Cardiac muscle cell (in vitro differentiated cells and primary cell): ENCODE data around the gene CCDC92B. TPM values are rescaled to one million over a fixed set of nuclear protein-coding genes. Genes with fewer than 3 reads are reported as not detected.

Source experiments
- DNase-seq, 2 donors: peaks; one replicate each; pipeline versions ENCODE4 v3.0.0 to v3.0.0-alpha.2; 2010 to 2017; ENCODE audit warnings: low read depth in 1 of 2, low spot score in 1 of 2
- H3K27ac ChIP-seq: fragments of 200-600 bp; sonication (generic); 2 replicates; pipeline ENCODE4 v1.5.1; 2016
- H3K27me3 ChIP-seq: fragments of 200-600 bp; sonication (generic); 2 replicates; pipeline ENCODE4 v1.6.0; 2016; ENCODE audit warnings: control low read depth
- H3K36me3 ChIP-seq: fragments of 200-600 bp; sonication (generic); 2 replicates; pipeline ENCODE4 v1.5.1; 2016; ENCODE audit warnings: control low read depth
- H3K4me1 ChIP-seq: fragments of 200-600 bp; sonication (generic); 2 replicates; pipeline ENCODE4 v1.8.1; 2017; ENCODE audit warnings: low read depth, mild to moderate bottlenecking, mixed run types
- H3K4me3 ChIP-seq: fragments of 200-600 bp; sonication (generic); 2 replicates; pipeline ENCODE4 v1.5.1; 2016; ENCODE audit warnings: mild to moderate bottlenecking
- H3K9me3 ChIP-seq: fragments of 200-600 bp; sonication (generic); 2 replicates; pipeline ENCODE4 v1.5.1; 2017; ENCODE audit warnings: low read depth, mild to moderate bottlenecking, control low read depth
- CTCF ChIP-seq: IDR thresholded peaks from 2 replicates; pipeline ENCODE4 v1.5.1; 2012; ENCODE audit warnings: low read depth, mild to moderate bottlenecking, low read length
- polyA plus RNA-seq: library from polyadenylated mRNA; unstranded; fragments of >200 nt; fragmentation: Nextera tagmentation; extraction: Ambion mirVana; gene quantifications from 2 replicates; pipeline ENCODE4 v1.2.1, GENCODE V29; 2016
- total RNA-seq: library from RNA; depleted of rRNA; stranded (reverse); fragments of >200 nt; gene quantifications from 2 replicates; pipeline ENCODE4 v1.2.3, GENCODE V29; 2016

Gene CCDC92B
- total and polyA plus RNA-seq, 2 experiments from 2014 or later, result 0.33 to 0.35 TPM

- H3K9me3 ChIP-seq, result no peaks in the 10 kb centered on the region
- no peak overlapping the region for H3K27ac ChIP-seq
- no peaks in the 10 kb centered on the region for H3K4me1 ChIP-seq
- no peak overlapping the region for H3K4me3 ChIP-seq
- TF ChIP-seq CTCF, result no peak
- H3K36me3 ChIP-seq, result peaks cover 36% of the 10 kb centered on the region
- H3K27me3 ChIP-seq, result no peaks in the 10 kb centered on the region
- DNase-seq, result no peak
Observed at GRCh38 chr17:2695243-2695960, 54.0 kb downstream of the CCDC92B start.

GRCh38 chr17:2694381-2695242, 54.8 kb downstream of the CCDC92B start:
- Histone ChIP-seq H3K27me3 (no peaks in the 10 kb centered on the region), H3K9me3 (no peaks in the 10 kb centered on the region), H3K27ac (no peak overlapping the region), H3K4me1 (peaks cover 1% of the 10 kb centered on the region), H3K4me3 (no peak overlapping the region), H3K36me3 (peaks cover 36% of the 10 kb centered on the region)
- no peak for TF ChIP-seq CTCF
- no peak for DNase-seq

- Histone ChIP-seq H3K4me3 (no peak overlapping the region), H3K27ac (no peak overlapping the region), H3K4me1 (peaks cover 4% of the 10 kb centered on the region), H3K9me3 (no peaks in the 10 kb centered on the region), H3K36me3 (peaks cover 34% of the 10 kb centered on the region), H3K27me3 (no peaks in the 10 kb centered on the region)
- no peak for TF ChIP-seq CTCF
- no peak for DNase-seq
Observed at GRCh38 chr17:2693561-2694380, 55.7 kb downstream of the CCDC92B start.

GRCh38 chr17:2692781-2693135, 56.7 kb downstream of the CCDC92B start:
- Histone ChIP-seq H3K36me3 (peaks cover 32% of the 10 kb centered on the region), H3K27ac (no peak overlapping the region), H3K4me1 (peaks cover 4% of the 10 kb centered on the region), H3K9me3 (no peaks in the 10 kb centered on the region), H3K4me3 (no peak overlapping the region), H3K27me3 (no peaks in the 10 kb centered on the region)
- no peak for DNase-seq
- TF ChIP-seq CTCF, result no peak

GRCh38 chr17:2691965-2692780, 57.3 kb downstream of the CCDC92B start:
- peaks cover 30% of the 10 kb centered on the region for H3K36me3 ChIP-seq

More at GRCh38 chr17:2691965-2692780, 57.3 kb downstream of the CCDC92B start:
- Histone ChIP-seq H3K27me3 (no peaks in the 10 kb centered on the region), H3K9me3 (no peaks in the 10 kb centered on the region), H3K27ac (no peak overlapping the region), H3K4me3 (no peak overlapping the region), H3K4me1 (peaks cover 4% of the 10 kb centered on the region)
- DNase-seq, result no peak
- TF ChIP-seq CTCF, result no peak
